GM19324 (cell line): ENCODE data around the gene MINK1.

Experiments used
- ATAC-seq: cut with Tn5 transposase; IDR thresholded peaks from one replicate; pipeline ENCODE4 v1.9.1; 2021; ENCODE audit warnings: mild to moderate bottlenecking, moderate library complexity; ENCODE audit not compliant: unreplicated experiment, low FRiP score

The MINK1 gene

DNA sequence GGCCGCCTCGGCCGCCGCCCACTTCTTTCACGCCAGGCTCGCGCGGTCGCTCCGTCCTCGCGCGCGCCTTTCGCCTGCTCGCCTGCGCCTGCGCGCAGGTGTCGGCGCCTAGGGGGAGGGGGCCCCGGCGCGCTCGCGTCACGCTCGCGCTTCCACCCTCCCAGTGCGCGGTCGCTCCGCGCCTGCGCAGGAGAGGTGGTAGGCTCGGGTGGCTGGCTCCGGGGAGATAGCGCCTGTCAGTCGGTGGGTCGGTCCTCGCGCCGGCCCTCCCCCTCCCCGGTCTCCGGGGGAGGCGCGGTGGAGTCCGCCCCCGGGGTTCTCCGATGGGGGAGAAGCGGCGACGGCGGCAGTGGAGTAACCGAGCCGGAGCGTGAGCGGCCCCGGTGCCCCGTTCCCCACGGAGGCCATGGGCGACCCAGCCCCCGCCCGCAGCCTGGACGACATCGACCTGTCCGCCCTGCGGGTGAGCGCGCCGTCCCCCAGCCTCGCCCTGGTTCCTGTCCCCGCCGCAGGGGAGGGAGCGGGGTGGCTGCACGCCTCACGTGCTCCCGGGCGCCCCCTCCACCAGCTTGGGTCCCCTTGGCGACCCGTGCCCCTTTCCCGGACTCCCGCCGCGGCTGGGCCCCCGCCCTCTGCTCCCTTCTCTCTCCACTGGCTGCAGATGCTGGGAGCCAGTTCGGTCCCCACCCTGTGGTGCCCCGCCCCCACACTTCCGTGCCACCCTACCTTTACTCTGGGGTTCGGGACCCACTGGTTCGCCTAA, at the start of gene MINK1:
Gene MINK1 (plus strand): TSS at position 163 of the 763 bp plus-strand sequence. CDS start 244 bp downstream, at position 407.
- ATAC-seq: peak; percentile 97

- ATAC-seq: no peak
Measured at GRCh38 chr17:4785311-4786105, 47.6 kb upstream of the MINK1 start.

- no peak for ATAC-seq
Measured at GRCh38 chr17:4786106-4786511, 47.0 kb upstream of the MINK1 start, which contains the start of gene VMO1. Gene VMO1, minus strand, starts transcription at chr17:4786364. Its CDS starts 12 bp downstream, at chr17:4786352.

GRCh38 chr17:4786516-4786915, 46.6 kb upstream of the MINK1 start:
- ATAC-seq: no peak

GRCh38 chr17:4788159-4788806, 44.9 kb upstream of the MINK1 start:
- ATAC-seq: no peak

DNA sequence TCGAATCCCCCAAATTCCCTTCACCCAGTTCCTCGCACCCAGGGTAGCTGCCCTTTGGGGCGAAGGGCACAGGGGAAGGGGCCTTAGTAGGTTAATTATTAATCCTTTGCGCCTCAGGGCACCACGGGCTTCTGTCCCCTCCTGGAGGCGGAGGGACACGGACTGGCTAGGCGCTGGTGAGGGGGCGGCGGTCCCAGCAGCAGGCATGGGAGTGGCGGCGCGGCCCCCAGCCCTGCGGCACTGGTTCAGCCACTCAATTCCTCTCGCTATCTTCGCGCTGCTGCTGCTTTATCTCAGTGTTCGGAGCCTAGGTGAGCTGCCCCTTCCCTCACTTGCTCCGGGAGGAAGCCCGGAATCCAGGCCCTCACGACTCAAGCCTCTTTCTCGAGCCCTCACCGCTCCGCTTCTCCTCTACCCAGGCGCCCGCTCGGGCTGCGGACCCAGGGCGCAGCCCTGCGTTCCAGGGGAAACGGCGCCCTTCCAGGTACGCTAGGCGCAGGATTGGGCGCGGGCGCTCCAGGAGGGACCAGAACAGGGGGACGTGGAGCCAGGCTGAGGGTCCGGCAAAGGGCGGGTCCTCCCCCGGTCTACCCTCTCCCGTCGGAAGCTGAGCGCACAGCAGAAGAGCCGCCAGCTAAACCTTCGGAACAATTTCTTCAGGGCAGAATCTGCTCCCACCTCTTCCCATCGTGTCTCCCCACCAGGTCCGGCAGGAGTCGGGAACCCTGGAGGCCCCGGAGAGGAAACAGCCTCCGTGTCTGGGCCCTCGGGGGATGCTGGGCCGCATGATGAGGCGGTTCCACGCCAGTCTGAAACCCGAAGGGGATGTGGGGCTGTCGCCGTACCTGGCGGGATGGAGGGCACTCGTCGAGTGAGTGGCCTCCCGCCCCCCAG, 44.1 kb upstream of the MINK1 start, which contains the start of gene GLTPD2:
Gene GLTPD2 (plus strand): TSS at position 158 of the 894 bp plus-strand sequence. CDS start 48 bp downstream, at position 206.
- no peak for ATAC-seq

GRCh38 chr17:4789701-4789950, 43.5 kb upstream of the MINK1 start:
- no peak for ATAC-seq

- peak; percentile 87 for ATAC-seq
Measured at GRCh38 chr17:4789951-4790704, 43.0 kb upstream of the MINK1 start.

DNA sequence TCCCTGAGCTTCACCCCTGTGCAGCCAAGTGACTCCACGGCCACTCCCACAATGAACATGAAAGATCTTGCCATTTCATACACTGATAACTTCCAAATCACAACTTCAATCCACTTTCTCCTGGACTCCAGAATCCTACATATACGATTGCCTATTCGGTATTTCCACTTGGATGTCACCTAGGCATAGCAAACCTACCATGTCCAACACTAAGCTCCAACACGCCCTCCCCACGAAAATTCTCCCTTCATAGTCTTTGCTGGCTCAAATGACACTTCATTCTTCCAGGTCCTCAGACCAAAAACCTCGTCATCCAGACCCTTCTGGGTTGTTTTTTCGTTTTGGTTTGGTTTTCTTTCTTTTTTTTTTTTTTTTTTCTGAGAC, 42.4 kb upstream of the MINK1 start:
- ATAC-seq: no peak

- no peak for ATAC-seq
Measured at GRCh38 chr17:4795168-4795567, 38.0 kb upstream of the MINK1 start.

GRCh38 chr17:4796552-4796920, 36.6 kb upstream of the MINK1 start:
- no peak for ATAC-seq

DNA sequence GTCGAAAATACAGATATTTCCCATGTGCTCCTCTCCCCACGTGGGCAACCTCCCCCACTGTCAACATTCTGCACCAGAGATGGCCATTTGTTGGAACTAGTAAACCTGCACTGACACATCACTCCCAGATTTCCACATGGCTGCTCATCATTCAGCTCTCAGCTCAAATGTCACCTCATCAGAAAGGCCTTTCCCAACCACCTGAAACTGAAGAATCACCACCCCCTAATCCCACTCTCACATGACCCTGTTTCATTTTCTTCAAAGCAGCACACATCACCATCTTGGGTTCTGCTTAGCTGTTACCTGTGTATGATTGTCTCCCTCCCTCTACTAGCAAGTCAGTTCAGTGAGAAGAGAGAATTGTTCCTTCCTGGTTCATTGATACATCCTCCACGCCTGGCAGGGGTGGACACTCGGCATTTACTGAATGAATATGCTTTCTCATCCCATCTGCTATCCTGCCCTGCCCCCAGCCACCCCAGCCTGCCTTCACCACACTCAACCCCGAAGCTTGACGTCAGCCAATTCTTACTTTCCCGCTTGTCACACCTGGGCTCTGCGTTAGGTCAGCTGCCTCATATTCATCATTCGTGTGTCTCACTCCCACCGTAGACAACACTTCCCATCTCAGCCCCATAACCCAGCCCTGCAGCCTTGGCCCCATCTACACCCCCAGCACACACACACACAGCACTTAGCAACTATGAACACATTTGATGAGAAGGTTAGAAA, 32.5 kb upstream of the MINK1 start:
- ATAC-seq: no peak

DNA sequence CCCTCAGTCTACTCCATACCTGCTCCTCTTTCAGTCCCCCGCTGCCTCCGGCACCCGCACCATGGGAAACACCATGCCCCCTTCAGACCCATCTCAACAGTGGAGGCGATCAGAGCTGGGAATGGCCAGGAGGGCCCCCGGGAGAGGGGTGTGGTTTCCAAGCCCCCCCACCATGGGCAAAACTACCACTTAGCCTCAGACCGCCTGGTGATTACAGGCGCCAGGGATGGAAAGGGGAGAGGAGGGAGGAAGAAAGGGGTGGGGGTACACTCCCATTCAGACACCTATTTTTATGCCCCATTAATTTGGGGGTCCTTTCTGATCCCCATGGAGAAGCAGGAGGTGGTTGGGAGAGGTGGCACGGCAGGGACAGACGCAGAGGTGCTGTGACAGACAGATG, 30.9 kb upstream of the MINK1 start, which contains the start of gene C17orf114:
Gene C17orf114 (minus strand): TSS at position 101 of the 400 bp plus-strand sequence.
- ATAC-seq: no peak

DNA sequence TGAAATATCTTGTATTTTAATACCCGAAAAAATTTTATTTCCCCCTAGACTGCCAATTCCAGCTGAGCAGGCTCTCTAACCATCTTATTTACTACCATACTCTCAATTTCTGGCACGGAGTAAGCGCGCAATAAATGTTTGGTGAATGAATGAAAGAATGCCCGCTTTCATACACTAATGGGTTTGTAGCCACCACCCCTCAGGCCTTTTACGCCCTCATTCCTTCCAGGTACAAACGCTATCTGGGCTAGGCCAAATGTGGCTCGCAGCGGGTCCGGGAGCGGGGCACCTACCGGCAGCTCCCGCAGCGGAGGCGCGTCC, 26.7 kb upstream of the MINK1 start:
- ATAC-seq: no peak

GRCh38 chr17:4806777-4807604, 26.1 kb upstream of the MINK1 start, which contains the start of gene PLD2:
Gene PLD2, plus strand, starts transcription at chr17:4807152. Its CDS starts 621 bp downstream, at chr17:4807773.
- peak; percentile 95 for ATAC-seq

DNA sequence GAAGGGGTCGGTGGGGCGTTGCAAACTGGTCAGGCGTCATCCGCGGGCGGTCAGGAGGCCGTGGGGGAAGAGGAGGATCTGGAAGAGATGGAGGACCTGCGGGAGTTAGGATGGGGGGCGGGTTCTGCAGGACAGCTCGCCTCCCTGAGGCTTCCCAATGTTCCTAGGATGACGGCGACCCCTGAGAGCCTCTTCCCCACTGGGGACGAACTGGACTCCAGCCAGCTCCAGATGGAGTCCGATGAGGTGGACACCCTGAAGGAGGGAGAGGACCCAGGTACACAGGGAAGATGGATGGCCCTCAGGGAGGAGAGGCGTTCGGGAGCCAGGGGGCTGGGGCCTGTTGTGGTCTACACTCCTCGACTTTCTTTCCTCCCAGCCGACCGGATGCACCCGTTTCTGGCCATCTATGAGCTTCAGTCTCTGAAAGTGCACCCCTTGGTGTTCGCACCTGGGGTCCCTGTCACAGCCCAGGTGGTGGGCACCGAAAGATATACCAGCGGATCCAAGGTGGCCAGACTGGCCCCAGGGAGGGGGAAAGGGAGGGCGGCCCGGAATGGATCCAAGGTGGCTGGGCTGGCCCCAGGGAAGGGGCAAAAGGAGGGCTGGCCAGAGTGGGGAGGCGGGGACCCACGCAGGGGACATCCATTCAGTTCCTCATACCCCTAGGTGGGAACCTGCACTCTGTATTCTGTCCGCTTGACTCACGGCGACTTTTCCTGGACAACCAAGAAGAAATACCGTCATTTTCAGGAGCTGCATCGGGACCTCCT, 25.3 kb upstream of the MINK1 start:
- ATAC-seq: no peak

GRCh38 chr17:4808378-4808767, 24.8 kb upstream of the MINK1 start:
- ATAC-seq: no peak
